Breast epithelium (tissue), 4 donors: ENCODE data around the gene MAP3K5. TPM values are rescaled to one million over a fixed set of nuclear protein-coding genes. Genes with fewer than 3 reads are reported as not detected.

Experiments
- DNase-seq, 2 donors: peaks; one replicate each; pipeline ENCODE4 v3.0.0-alpha.2; 2019; ENCODE audit warnings: low spot score in 2 of 2
- H3K27ac ChIP-seq, 2 donors: fragments of 200-600 bp; sonication (generic) in 1 of 2; one replicate each; pipeline ENCODE4 v1.5.1; 2016 to 2019; ENCODE audit warnings: mild to moderate bottlenecking in 1 of 2
- H3K27me3 ChIP-seq, 2 donors: fragments of 200-600 bp; sonication (generic) in 1 of 2; one replicate each; pipeline versions ENCODE4 v1.5.1 to v1.6.0; 2017 to 2019; ENCODE audit warnings: control low read depth in 1 of 2, mild to moderate bottlenecking in 1 of 2
- H3K36me3 ChIP-seq: fragments of 200-600 bp; one replicate; pipeline ENCODE4 v1.5.1; 2019
- H3K4me1 ChIP-seq, 2 donors: fragments of 200-600 bp; sonication (generic); one replicate each; pipeline ENCODE4 v1.5.1; 2016 to 2019; ENCODE audit warnings: control low read depth in 1 of 2
- H3K4me3 ChIP-seq, 3 donors: fragments of 200-600 bp; sonication (generic); 1 replicate in 2 of 3; 2 replicates in 1 of 3; pipeline ENCODE4 v1.5.1; 2016 to 2019; ENCODE audit warnings: mild to moderate bottlenecking in 3 of 3, moderate library complexity in 2 of 3
- H3K9me3 ChIP-seq, 2 donors: fragments of 200-600 bp; sonication (generic) in 1 of 2; one replicate each; pipeline ENCODE4 v1.5.1; 2016 to 2019; ENCODE audit warnings: control low read depth in 1 of 2
- CTCF ChIP-seq, 3 donors: fragments of 450-650 bp; IDR thresholded peaks; one replicate each; pipeline ENCODE4 v1.5.1; 2016 to 2017; ENCODE audit warnings: antibody characterized with exemption in 3 of 3, mild to moderate bottlenecking in 3 of 3, moderate library complexity in 3 of 3
- POLR2A ChIP-seq: fragments of 450-650 bp; IDR thresholded peaks from one replicate; pipeline ENCODE4 v1.6.1; 2016; ENCODE audit warnings: antibody characterized with exemption, mild to moderate bottlenecking, moderate library complexity
- POLR2AphosphoS5 ChIP-seq, 3 donors: sonication (generic); formaldehyde crosslinking; IDR thresholded peaks; one replicate each; pipeline ENCODE4 v1.6.1; 2017; ENCODE audit warnings: antibody characterized with exemption in 3 of 3
- intact Hi-C: fragments of 100-400 bp; cut with DNase I; formaldehyde crosslinking; loops from one replicate; pipeline ENCODE4 v1.15.1; 2023; ENCODE audit warnings: low total_unique reads
- total RNA-seq, 3 donors: library from RNA; depleted of rRNA; stranded (reverse); fragments of >200 nt; gene quantifications; one replicate each; pipeline ENCODE4 v1.1.0, GENCODE V29; 2016

The MAP3K5 gene
- total RNA-seq, 3 donors from 2014 or later = 18.6 to 40.0 (median 33.2) TPM

GRCh38 chr6:136767103-136767502, 25.2 kb downstream of the MAP3K5 start:
- no peaks in the 10 kb centered on the region for H3K27me3 ChIP-seq
- no peak overlapping the region for H3K27ac ChIP-seq
- TF ChIP-seq CTCF (IDR thresholded peaks at IDR 0.05) = no peak
- TF ChIP-seq POLR2AphosphoS5 (IDR thresholded peaks at IDR 0.05) = no peak
- no peak for TF ChIP-seq POLR2A
- DNase-seq = no peak
- intact Hi-C loops = no loop called here
- H3K4me3 ChIP-seq = no peak overlapping the region
- H3K36me3 ChIP-seq = no peaks in the 10 kb centered on the region
- no peaks in the 10 kb centered on the region for H3K9me3 ChIP-seq
- H3K4me1 ChIP-seq = peaks cover 0 to 3% of the 10 kb centered on the region in 2 donors

GRCh38 chr6:136766274-136766673, 26.0 kb downstream of the MAP3K5 start:
- intact Hi-C loops = no loop called here
- H3K4me3 ChIP-seq = no peak overlapping the region

GRCh38 chr6:136764517-136764993, 27.7 kb downstream of the MAP3K5 start:
- peaks cover 0 to 15% of the 10 kb centered on the region in 2 donors for H3K4me1 ChIP-seq
- no peaks in the 10 kb centered on the region for H3K27me3 ChIP-seq
- H3K36me3 ChIP-seq = no peaks in the 10 kb centered on the region
- TF ChIP-seq POLR2A (no peak), CTCF (IDR thresholded peaks at IDR 0.05) (no peak), POLR2AphosphoS5 (IDR thresholded peaks at IDR 0.05) (no peak)
- H3K27ac ChIP-seq = no peak overlapping the region
- H3K4me3 ChIP-seq = no peak overlapping the region
- no peak for DNase-seq
- H3K9me3 ChIP-seq = no peaks in the 10 kb centered on the region
- intact Hi-C loops = no loop called here

More at GRCh38 chr6:136766274-136766673, 26.0 kb downstream of the MAP3K5 start:
- Histone ChIP-seq H3K27me3 (no peaks in the 10 kb centered on the region), H3K4me1 (peaks cover 0 to 11% of the 10 kb centered on the region in 2 donors), H3K27ac (no peak overlapping the region), H3K36me3 (no peaks in the 10 kb centered on the region), H3K9me3 (no peaks in the 10 kb centered on the region)
- DNase-seq = no peak
- TF ChIP-seq POLR2AphosphoS5 (IDR thresholded peaks at IDR 0.05) (no peak), CTCF (IDR thresholded peaks at IDR 0.05) (no peak), POLR2A (no peak)

- TF ChIP-seq POLR2AphosphoS5 (IDR thresholded peaks at IDR 0.05) (no peak), CTCF (IDR thresholded peaks at IDR 0.05) (no peak), POLR2A (no peak)
- no peak overlapping the region for H3K4me3 ChIP-seq
- no peak for DNase-seq
- no peak overlapping the region for H3K27ac ChIP-seq
- H3K36me3 ChIP-seq = no peaks in the 10 kb centered on the region
- intact Hi-C loops = no loop called here
- H3K9me3 ChIP-seq = no peaks in the 10 kb centered on the region
- no peaks in the 10 kb centered on the region for H3K27me3 ChIP-seq
- peaks cover 0 to 15% of the 10 kb centered on the region in 2 donors for H3K4me1 ChIP-seq
These were observed 28.4 kb downstream of the MAP3K5 start for GRCh38 chr6:136763716-136764516.

- no peaks in the 10 kb centered on the region for H3K9me3 ChIP-seq
- no peaks in the 10 kb centered on the region for H3K36me3 ChIP-seq
- peaks cover 0 to 15% of the 10 kb centered on the region in 2 donors for H3K4me1 ChIP-seq
- H3K4me3 ChIP-seq = no peak overlapping the region
- H3K27ac ChIP-seq = no peak overlapping the region
- TF ChIP-seq POLR2AphosphoS5 (IDR thresholded peaks at IDR 0.05) = no peak
- no peak for TF ChIP-seq POLR2A
- no peak for TF ChIP-seq CTCF (IDR thresholded peaks at IDR 0.05)
- DNase-seq = no peak
- no peaks in the 10 kb centered on the region for H3K27me3 ChIP-seq
- intact Hi-C loops = no loop called here
These were observed 29.0 kb downstream of the MAP3K5 start for GRCh38 chr6:136763255-136763654.
